Esophagus muscularis mucosa (tissue), 2 donors: ENCODE data around the gene GPX6.

Experiments used
- POLR2A ChIP-seq: fragments of 450-650 bp; IDR thresholded peaks from one replicate; pipeline ENCODE4 v1.6.1; 2017; ENCODE audit warnings: antibody characterized with exemption, moderate library complexity, mild to moderate bottlenecking, low read depth
- POLR2AphosphoS5 ChIP-seq, 2 donors: sonication (generic); formaldehyde crosslinking; IDR thresholded peaks; one replicate each; pipeline ENCODE4 v1.6.1; 2017; ENCODE audit warnings: antibody characterized with exemption in 2 of 2

- TF ChIP-seq POLR2AphosphoS5 (IDR thresholded peaks at IDR 0.05): no peak
- no peak for TF ChIP-seq POLR2A
Measured at GRCh38 chr6:28505733-28506132, 9.9 kb downstream of the GPX6 start.
